22Rv1 (cell line): ENCODE results near the gene TRPT1.
A peak's percentile ranks its signal among the peaks of the same experiment; 100 is the strongest.

Experiments
- H3K27ac ChIP-seq: fragments of 450-650 bp; 2 replicates; pipeline ENCODE4 v1.5.1; 2017
- CTCF ChIP-seq: fragments of 450-650 bp; IDR thresholded peaks from 2 replicates; pipeline ENCODE4 v1.5.1; 2017; ENCODE audit warnings: mild to moderate bottlenecking
- ZFX ChIP-seq: fragments of 450-650 bp; IDR thresholded peaks from 2 replicates; pipeline ENCODE4 v1.6.1; 2017; ENCODE audit warnings: antibody characterized with exemption, borderline replicate concordance

Gene TRPT1

GRCh38 chr11:64225608-64226506, at the start of gene TRPT1, which contains the start of gene NUDT22:
TSS of gene TRPT1 (minus strand) at chr11:64226186. CDS start at chr11:64225860, 326 bp downstream.
TSS of gene NUDT22 (plus strand) at chr11:64226274. CDS start at chr11:64226653, 379 bp downstream.
- H3K27ac ChIP-seq: peak within 1 kb of the TSS; percentile 95
- TF ChIP-seq ZFX (no peak), CTCF (peak; percentile 41)

GRCh38 chr11:64275031-64275800, 49.2 kb upstream of the TRPT1 start:
- no peak for TF ChIP-seq CTCF
- TF ChIP-seq ZFX: no peak
- H3K27ac ChIP-seq: no peak overlapping the region

- peak overlapping the region; percentile 99 for H3K27ac ChIP-seq
- TF ChIP-seq ZFX (no peak), CTCF (no peak)
Observed at GRCh38 chr11:64269540-64270220, 43.7 kb upstream of the TRPT1 start.

- H3K27ac ChIP-seq: peak overlapping the region; percentile 99
- TF ChIP-seq CTCF: peak; percentile 17; the same call in 1 of the 2 replicates
- TF ChIP-seq ZFX: no peak
Observed at GRCh38 chr11:64268893-64269539, 43.0 kb upstream of the TRPT1 start.

- H3K27ac ChIP-seq: peak overlapping the region; percentile 99
- TF ChIP-seq ZFX (no peak), CTCF (no peak)
Observed at GRCh38 chr11:64268025-64268892, 42.3 kb upstream of the TRPT1 start.
